B cell (primary cell): ENCODE results near the gene SLC22A12. TPM values are rescaled to one million over a fixed set of nuclear protein-coding genes. Genes with fewer than 3 reads are reported as not detected.

Source experiments
- ATAC-seq: fragments of 200-7000 bp; cut with Tn5 transposase; one replicate; pipeline ENCODE4 v1.10.0; 2021; ENCODE audit warnings: low read depth, mild to moderate bottlenecking, moderate number of reproducible peaks, moderate library complexity
- CTCF ChIA-PET: fragments of 350-600 bp; sonication (Branson Sonifier 250); formaldehyde crosslinking; loops from one replicate; lab custom pipeline; 2021; ENCODE audit warnings: antibody characterized with exemption, inconsistent platforms; lab: Charles Lee
- POLR2A ChIA-PET: fragments of 350-600 bp; sonication (Branson Sonifier 250); formaldehyde crosslinking; loops from one replicate; lab custom pipeline; 2021; ENCODE audit warnings: antibody characterized with exemption; lab: Charles Lee
- DNase-seq: peaks from one replicate; pipeline ENCODE4 v3.0.0; 2013
- H2AFZ ChIP-seq: 2 replicates; pipeline ENCODE4 v1.6.1; 2012; ENCODE audit warnings: mild to moderate bottlenecking, low read depth, low read length; ENCODE audit not compliant: insufficient read depth, poor library complexity, severe bottlenecking
- H3K27ac ChIP-seq, 2 donors: 1 replicate in 1 of 2; 2 replicates in 1 of 2; pipeline ENCODE4 v1.5.1; 2012 to 2013; ENCODE audit warnings: low read length in 2 of 2, mild to moderate bottlenecking in 2 of 2, moderate library complexity in 1 of 2
- H3K27me3 ChIP-seq, 4 experiments: fragments of 200-600 bp in 1 of 4; sonication (generic) in 1 of 4; replicated peaks in 1 of 4; 1 replicate in 2 of 4; 2 replicates in 2 of 4; pipeline versions ENCODE4 v1.6.1 to v1.7.0; 2013 to 2016; ENCODE audit warnings: low read length in 3 of 4, mild to moderate bottlenecking in 2 of 4, mixed read lengths in 1 of 4, moderate library complexity in 1 of 4; ENCODE audit not compliant: insufficient read depth in 4 of 4, control insufficient read depth in 3 of 4; ENCODE audit errors: control extremely low read depth in 1 of 4
- H3K36me3 ChIP-seq, 2 experiments: replicated peaks in 1 of 2; 1 replicate in 1 of 2; 2 replicates in 1 of 2; pipeline versions ENCODE4 v1.6.1 to v1.7.1; 2013; ENCODE audit warnings: low read length in 1 of 2; ENCODE audit not compliant: insufficient read depth in 2 of 2, control insufficient read depth in 1 of 2; ENCODE audit errors: control extremely low read depth in 1 of 2, extremely low read depth in 1 of 2
- H3K4me1 ChIP-seq, 2 donors: fragments of 200-600 bp in 1 of 2; sonication (generic) in 1 of 2; 1 replicate in 1 of 2; 2 replicates in 1 of 2; pipeline versions ENCODE4 v1.5.1 to v1.6.1; 2013 to 2017; ENCODE audit warnings: low read length in 2 of 2; ENCODE audit not compliant: control insufficient read depth in 2 of 2, insufficient read depth in 2 of 2
- H3K4me2 ChIP-seq: replicated peaks from 2 replicates; pipeline ENCODE3; 2012; ENCODE audit warnings: mild to moderate bottlenecking, low read depth, low read length; ENCODE audit not compliant: poor library complexity, severe bottlenecking
- H3K4me3 ChIP-seq, 5 experiments: fragments of 200-600 bp in 1 of 5; sonication (generic) in 1 of 5; 1 replicate in 3 of 5; 2 replicates in 2 of 5; pipeline versions ENCODE4 v1.5.1 to v1.7.0; 2011 to 2016; ENCODE audit warnings: low read length in 4 of 5, mild to moderate bottlenecking in 4 of 5, low read depth in 2 of 5, control low read depth in 1 of 5, moderate library complexity in 1 of 5; ENCODE audit not compliant: insufficient read depth in 1 of 5; ENCODE audit errors: control extremely low read depth in 1 of 5, extremely low read depth in 1 of 5
- H3K79me2 ChIP-seq: fragments of 200-600 bp; sonication (generic); one replicate; pipeline ENCODE4 v1.6.0; 2016; ENCODE audit warnings: low read length; ENCODE audit not compliant: control insufficient read depth, insufficient read depth
- H3K9ac ChIP-seq: fragments of 200-600 bp; sonication (generic); 2 replicates; pipeline ENCODE4 v1.6.1; 2017; ENCODE audit warnings: mild to moderate bottlenecking, low read length, moderate library complexity
- H3K9me3 ChIP-seq, 3 donors: one replicate each; pipeline versions ENCODE4 v1.6.1 to v1.7.1; 2013; ENCODE audit warnings: low read length in 2 of 3; ENCODE audit not compliant: control insufficient read depth in 2 of 3, insufficient read depth in 1 of 3; ENCODE audit errors: control extremely low read depth in 1 of 3
- H4K20me1 ChIP-seq: 2 replicates; pipeline ENCODE4 v1.6.0; 2012; ENCODE audit warnings: mild to moderate bottlenecking, low read length; ENCODE audit not compliant: insufficient read depth, control insufficient read depth, poor library complexity, severe bottlenecking
- H3K27ac Mint-ChIP-seq: one replicate; pipeline ENCODE4 v1.8.0; 2021; ENCODE audit warnings: mixed read lengths
- H3K27me3 Mint-ChIP-seq: one replicate; pipeline ENCODE4 v1.8.0; 2021; ENCODE audit warnings: mixed read lengths
- H3K4me1 Mint-ChIP-seq: one replicate; pipeline ENCODE4 v1.8.0; 2021; ENCODE audit warnings: mixed read lengths
- H3K4me3 Mint-ChIP-seq: one replicate; pipeline ENCODE4 v1.8.0; 2021; ENCODE audit warnings: mixed read lengths
- H3K9me3 Mint-ChIP-seq: one replicate; pipeline ENCODE4 v1.8.0; 2022; ENCODE audit warnings: mixed read lengths; ENCODE audit not compliant: insufficient read depth
- EZH2 ChIP-seq: IDR thresholded peaks from 2 replicates; pipeline ENCODE4 v1.6.1; 2012; ENCODE audit warnings: borderline replicate concordance, low read depth, mild to moderate bottlenecking, moderate library complexity, low read length; ENCODE audit not compliant: insufficient read depth, poor library complexity, severe bottlenecking
- WGBS: methylation state at CpG from one replicate; pipeline ENCODE4 v1.1.5; 2013; ENCODE audit warnings: missing lambda C conversion rate; ENCODE audit not compliant: insufficient coverage; 5-methylcytosine and 5-hydroxymethylcytosine counted together
- intact Hi-C: fragments of 100-400 bp; cut with micrococcal nuclease; formaldehyde crosslinking; loops from one replicate; pipeline ENCODE4 v1.10.0; 2022
- polyA plus RNA-seq: library from polyadenylated mRNA; depleted of rRNA; stranded (reverse); fragments of >200 nt; gene quantifications from 2 replicates; pipeline ENCODE4 v1.2.3, GENCODE V29; 2012
- total RNA-seq, 2 donors: library from RNA; stranded (reverse); fragments of 120-200 nt in 1 of 2; gene quantifications; 1 replicate in 1 of 2; 2 replicates in 1 of 2; pipeline versions ENCODE4 v1.2.3 to v1.2.4, GENCODE V29; 2013 to 2022
- TF ChIP-seq, protein P1 (sequence below): fragments of 200-600 bp; IDR thresholded peaks from one replicate; pipeline ENCODE4 v1.8.0; 2022; ENCODE audit warnings: antibody characterized with exemption, mild to moderate bottlenecking

Gene SLC22A12
- total and polyA plus RNA-seq, 2 donors (not counting 1 experiment from before 2014, with no cell fraction given) = not detected

DNA sequence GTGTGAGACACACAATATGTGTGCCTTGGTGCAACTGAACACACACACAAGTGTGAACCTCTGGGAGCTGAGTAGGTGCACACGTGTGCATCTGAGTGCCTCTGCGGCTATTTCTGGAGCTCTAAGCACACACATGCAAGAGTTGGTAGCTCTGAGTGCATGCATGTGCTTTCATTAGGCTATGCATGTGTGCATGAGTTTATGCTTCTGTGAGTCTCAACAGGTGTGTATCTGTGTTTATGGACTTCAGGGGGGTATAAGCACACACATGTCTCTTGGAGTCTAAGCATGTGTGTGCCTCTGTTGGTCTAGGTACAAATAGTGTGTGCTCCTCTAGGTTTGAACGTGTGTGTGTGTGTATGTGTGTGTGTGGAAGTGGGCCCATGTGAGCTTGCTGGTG lies 25.8 kb downstream of the SLC22A12 start:
- POLR2A ChIA-PET = no interaction called here
- Mint-ChIP-seq H3K9me3 (no peaks in the 10 kb centered on the region), H3K4me3 (no peak overlapping the region), H3K27ac (no peak overlapping the region), H3K27me3 (peaks cover 6% of the 10 kb centered on the region), H3K4me1 (peaks cover 4% of the 10 kb centered on the region)
- Histone ChIP-seq H3K36me3 (no peaks in the 10 kb centered on the region), H2AFZ (no peak overlapping the region), H3K9ac (no peak overlapping the region), H4K20me1 (no peaks in the 10 kb centered on the region), H3K4me1 (peaks cover 6 to 8% of the 10 kb centered on the region in 2 donors), H3K4me2 (no peak overlapping the region), H3K9me3 (no peaks in the 10 kb centered on the region), H3K27me3 (no peaks in the 10 kb centered on the region), H3K79me2 (no peaks in the 10 kb centered on the region), H3K27ac (no peak overlapping the region), H3K4me3 (no peak overlapping the region)
- CTCF ChIA-PET = no interaction called here
- ATAC-seq (no peak), DNase-seq (no peak)
- WGBS = 92% methylated on average over 3 of the region's 3 CpGs
- intact Hi-C loops = no loop called here
- TF ChIP-seq, protein P1, sequence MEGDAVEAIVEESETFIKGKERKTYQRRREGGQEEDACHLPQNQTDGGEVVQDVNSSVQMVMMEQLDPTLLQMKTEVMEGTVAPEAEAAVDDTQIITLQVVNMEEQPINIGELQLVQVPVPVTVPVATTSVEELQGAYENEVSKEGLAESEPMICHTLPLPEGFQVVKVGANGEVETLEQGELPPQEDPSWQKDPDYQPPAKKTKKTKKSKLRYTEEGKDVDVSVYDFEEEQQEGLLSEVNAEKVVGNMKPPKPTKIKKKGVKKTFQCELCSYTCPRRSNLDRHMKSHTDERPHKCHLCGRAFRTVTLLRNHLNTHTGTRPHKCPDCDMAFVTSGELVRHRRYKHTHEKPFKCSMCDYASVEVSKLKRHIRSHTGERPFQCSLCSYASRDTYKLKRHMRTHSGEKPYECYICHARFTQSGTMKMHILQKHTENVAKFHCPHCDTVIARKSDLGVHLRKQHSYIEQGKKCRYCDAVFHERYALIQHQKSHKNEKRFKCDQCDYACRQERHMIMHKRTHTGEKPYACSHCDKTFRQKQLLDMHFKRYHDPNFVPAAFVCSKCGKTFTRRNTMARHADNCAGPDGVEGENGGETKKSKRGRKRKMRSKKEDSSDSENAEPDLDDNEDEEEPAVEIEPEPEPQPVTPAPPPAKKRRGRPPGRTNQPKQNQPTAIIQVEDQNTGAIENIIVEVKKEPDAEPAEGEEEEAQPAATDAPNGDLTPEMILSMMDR = no peak
- TF ChIP-seq EZH2 = no peak

DNA sequence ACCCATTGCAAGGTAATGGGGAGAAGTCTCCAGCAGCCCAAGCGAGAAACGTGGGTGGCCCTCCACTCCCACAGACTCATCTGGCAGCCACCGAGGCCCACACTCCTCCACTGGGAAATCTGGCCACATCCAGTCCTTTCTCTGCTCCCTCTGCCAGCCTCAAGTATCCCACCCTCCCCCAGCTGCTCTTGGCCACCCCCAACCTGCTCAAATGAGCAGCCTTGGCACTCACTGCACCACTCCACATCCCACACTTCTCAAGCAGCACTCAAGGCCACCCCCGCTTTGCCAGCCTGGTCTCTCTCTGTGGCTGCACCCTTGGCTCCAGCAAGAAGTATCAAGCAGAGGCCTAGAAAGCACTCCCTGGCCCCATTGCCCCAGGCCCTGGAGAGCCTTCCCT lies 28.2 kb downstream of the SLC22A12 start:
- Histone ChIP-seq H3K4me1 (peaks cover 7 to 11% of the 10 kb centered on the region in 2 donors), H3K79me2 (no peaks in the 10 kb centered on the region), H2AFZ (no peak overlapping the region), H3K9ac (no peak overlapping the region), H3K9me3 (no peaks in the 10 kb centered on the region), H4K20me1 (no peaks in the 10 kb centered on the region), H3K27ac (no peak overlapping the region), H3K27me3 (no peaks in the 10 kb centered on the region), H3K4me3 (no peak overlapping the region), H3K36me3 (no peaks in the 10 kb centered on the region), H3K4me2 (no peak overlapping the region)
- no peak overlapping the region for H3K27ac Mint-ChIP-seq
- intact Hi-C loops = no loop called here
- H3K9me3 Mint-ChIP-seq = no peaks in the 10 kb centered on the region
- ATAC-seq = no peak
- no peak for DNase-seq
- peaks cover 5% of the 10 kb centered on the region for H3K4me1 Mint-ChIP-seq
- no peaks in the 10 kb centered on the region for H3K27me3 Mint-ChIP-seq
- H3K4me3 Mint-ChIP-seq = no peak overlapping the region
- no peak for TF ChIP-seq EZH2
- TF ChIP-seq, protein P1 = no peak
- ChIA-PET CTCF (no interaction called here), POLR2A (no interaction called here)
- WGBS = 83% methylated on average over 4 of the region's 4 CpGs
